GM18951 (cell line): ENCODE results near the gene SLC17A4.

Experiments used
- POLR2A ChIP-seq: IDR thresholded peaks from 4 replicates; pipeline ENCODE4 v1.6.1; 2011; ENCODE audit warnings: mild to moderate bottlenecking; ENCODE audit not compliant: insufficient read length, insufficient read depth; ENCODE audit errors: extremely low read depth
- in situ Hi-C: fragments of 300-500 bp; cut with MboI; formaldehyde crosslinking; loops from one replicate; pipeline ENCODE4 v1.12.0; 2022; ENCODE audit warnings: low sequenced_read_pairs, mixed read lengths, inconsistent platforms; ENCODE audit not compliant: unreplicated experiment

Gene SLC17A4

GRCh38 chr6:25756382-25757363 lies 2.1 kb downstream of the SLC17A4 start:
- in situ Hi-C loops: no loop called here

GRCh38 chr6:25757936-25758642 lies 3.5 kb downstream of the SLC17A4 start:
- in situ Hi-C loops: no loop called here
- TF ChIP-seq POLR2A: no peak

More at GRCh38 chr6:25756382-25757363, 2.1 kb downstream of the SLC17A4 start:
- no peak for TF ChIP-seq POLR2A

- in situ Hi-C loops: no loop called here
- no peak for TF ChIP-seq POLR2A
These were observed 10.1 kb downstream of the SLC17A4 start for GRCh38 chr6:25764611-25765010.

GRCh38 chr6:25768566-25768965 lies 14.0 kb downstream of the SLC17A4 start:
- in situ Hi-C loops: no loop called here
- no peak for TF ChIP-seq POLR2A

GRCh38 chr6:25769983-25770382 lies 15.4 kb downstream of the SLC17A4 start:
- no peak for TF ChIP-seq POLR2A
- in situ Hi-C loops: no loop called here

- in situ Hi-C loops: no loop called here
- no peak for TF ChIP-seq POLR2A
These were observed 19.7 kb downstream of the SLC17A4 start for GRCh38 chr6:25774120-25774715.

- in situ Hi-C loops: no loop called here
- no peak for TF ChIP-seq POLR2A
These were observed 22.5 kb downstream of the SLC17A4 start for GRCh38 chr6:25777031-25777430.

- in situ Hi-C loops: no loop called here
- TF ChIP-seq POLR2A: no peak
These were observed 23.5 kb downstream of the SLC17A4 start for GRCh38 chr6:25777856-25778649.

- no peak for TF ChIP-seq POLR2A
- in situ Hi-C loops: no loop called here
These were observed 26.6 kb downstream of the SLC17A4 start for GRCh38 chr6:25781134-25781533.

GRCh38 chr6:25787428-25787827 lies 32.9 kb downstream of the SLC17A4 start:
- TF ChIP-seq POLR2A: no peak
- in situ Hi-C loops: no loop called here

- in situ Hi-C loops: no loop called here
- TF ChIP-seq POLR2A: no peak
These were observed 33.9 kb downstream of the SLC17A4 start for GRCh38 chr6:25788305-25788922.

GRCh38 chr6:25789475-25789874 lies 34.9 kb downstream of the SLC17A4 start:
- in situ Hi-C loops: no loop called here

More at GRCh38 chr6:25789475-25789874, 34.9 kb downstream of the SLC17A4 start:
- TF ChIP-seq POLR2A: no peak
